Measurements from ENCODE around the gene HIC1. TPM values are rescaled to one million over a fixed set of nuclear protein-coding genes. Genes with fewer than 3 reads are reported as not detected.

Gene HIC1
- total RNA-seq, 1 experiment from 2014 or later: not detected

DNA sequence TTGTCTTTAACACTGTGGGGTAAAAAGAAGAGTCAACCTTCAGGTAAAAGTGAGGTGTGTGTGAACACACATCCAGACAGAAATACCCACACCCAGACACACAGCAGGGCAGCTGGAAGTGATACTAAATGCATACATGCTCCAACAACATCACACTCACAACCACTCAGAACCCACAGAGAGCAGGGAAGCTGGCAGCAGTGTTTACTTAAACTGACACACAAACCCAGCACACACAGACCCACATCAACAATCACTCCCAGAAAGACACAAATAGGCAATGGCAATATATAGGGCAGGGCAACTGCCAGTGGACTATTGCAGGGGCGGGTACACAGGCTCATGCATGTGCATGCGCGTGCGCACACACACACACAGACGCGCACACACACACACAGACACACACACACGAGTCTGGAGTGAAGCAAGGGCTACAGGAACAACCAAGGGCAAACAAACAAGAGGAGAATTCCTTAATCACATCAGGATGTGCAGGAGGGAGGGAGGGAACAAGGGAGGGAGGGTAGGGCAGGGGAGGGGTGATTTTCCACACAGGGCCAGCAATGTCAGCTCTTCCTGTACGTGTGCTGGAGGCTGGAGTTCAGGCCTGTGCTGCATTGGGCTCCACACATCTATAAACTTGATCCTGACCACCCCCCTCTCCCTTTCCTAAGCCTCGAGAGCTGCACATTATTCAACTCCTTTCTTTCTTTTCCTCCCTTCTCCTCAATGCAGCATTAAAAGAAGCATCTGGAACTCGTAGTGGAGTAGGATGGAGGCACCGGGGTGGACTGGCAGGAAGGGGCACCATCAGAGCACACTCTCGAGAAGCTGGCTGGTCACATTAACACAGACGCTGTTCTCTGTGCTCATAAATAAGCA lies 30.1 kb downstream of the HIC1 start:
- no peak for DNase-seq (ENCODE audit: low read depth)
- in situ Hi-C loops (cut with HindIII; ENCODE audit: low pct_unique_long_range_greater_than_20kb, low sequenced_read_pairs): no loop called here

DNA sequence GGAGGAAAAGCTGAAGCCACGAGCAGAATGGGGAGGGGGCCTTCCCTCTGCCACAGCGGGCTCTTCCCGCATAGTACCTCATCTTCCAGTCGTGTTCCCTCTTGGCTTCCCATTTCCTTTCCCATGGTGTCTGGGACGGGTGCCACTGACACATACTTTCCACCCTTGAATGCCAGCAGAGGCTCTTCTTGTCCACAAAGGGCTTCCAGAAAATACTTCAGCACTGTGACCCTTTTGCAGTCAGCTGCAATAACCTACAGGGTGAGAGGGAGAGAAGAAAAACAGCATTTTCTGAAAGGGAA lies 30.7 kb downstream of the HIC1 start:
- in situ Hi-C loops (cut with HindIII; ENCODE audit: low pct_unique_long_range_greater_than_20kb, low sequenced_read_pairs): no loop called here
- DNase-seq (ENCODE audit: low read depth): no peak

DNA sequence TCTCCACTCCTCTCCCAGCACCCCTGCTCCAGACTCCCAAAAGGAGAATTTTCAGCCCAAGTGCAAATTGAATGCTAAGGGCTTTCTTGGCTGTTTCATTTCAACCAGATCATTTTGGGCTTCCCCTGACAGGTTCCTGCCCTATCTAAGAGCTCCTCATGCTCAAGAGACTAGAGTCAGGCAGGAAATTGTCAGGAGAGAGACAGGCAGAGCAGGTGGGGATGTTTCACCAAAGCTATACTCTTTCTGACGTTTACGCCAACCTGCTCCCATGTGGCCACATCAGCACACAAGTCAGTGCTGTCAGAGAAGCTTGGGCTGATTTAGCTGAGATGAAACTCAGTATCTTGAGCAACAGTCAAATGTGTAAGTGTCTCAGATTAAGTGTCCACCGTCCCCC lies 31.4 kb downstream of the HIC1 start:
- in situ Hi-C loops (cut with HindIII; ENCODE audit: low pct_unique_long_range_greater_than_20kb, low sequenced_read_pairs): no loop called here

DNA sequence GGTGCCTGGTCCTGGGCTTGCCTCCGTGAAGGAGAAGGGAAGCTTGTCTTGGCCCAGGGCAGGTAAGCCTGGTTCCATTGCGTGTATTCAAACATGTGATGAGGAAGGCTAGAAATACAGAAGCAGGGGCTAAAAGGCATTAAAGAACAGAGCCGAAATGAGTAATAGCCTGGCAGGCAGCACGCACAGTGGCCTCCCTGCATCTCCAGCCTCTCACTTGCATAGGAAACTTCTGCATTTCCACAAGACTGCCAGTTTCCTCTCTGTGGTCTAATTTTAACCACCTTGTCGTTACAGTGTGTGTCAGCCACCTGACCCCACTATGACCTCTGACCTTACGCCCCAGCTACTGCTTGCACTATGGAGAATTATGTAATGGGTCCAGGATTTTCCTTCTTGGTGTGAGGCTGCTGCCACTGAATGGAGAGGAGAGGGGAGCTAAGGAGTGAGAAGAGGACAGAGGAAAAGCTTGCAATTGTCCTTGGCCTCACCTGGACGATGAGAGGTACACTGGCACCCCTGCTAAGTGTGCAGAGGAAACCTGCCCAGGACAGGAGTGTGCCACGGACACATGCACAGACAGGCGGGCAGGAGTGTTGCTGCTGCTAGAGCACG lies 32.8 kb downstream of the HIC1 start:
- in situ Hi-C loops (cut with HindIII; ENCODE audit: low pct_unique_long_range_greater_than_20kb, low sequenced_read_pairs): no loop called here
- DNase-seq (ENCODE audit: low read depth): no peak

More for the DNA sequence above, 31.4 kb downstream of the HIC1 start:
- DNase-seq (ENCODE audit: low read depth): no peak

DNA sequence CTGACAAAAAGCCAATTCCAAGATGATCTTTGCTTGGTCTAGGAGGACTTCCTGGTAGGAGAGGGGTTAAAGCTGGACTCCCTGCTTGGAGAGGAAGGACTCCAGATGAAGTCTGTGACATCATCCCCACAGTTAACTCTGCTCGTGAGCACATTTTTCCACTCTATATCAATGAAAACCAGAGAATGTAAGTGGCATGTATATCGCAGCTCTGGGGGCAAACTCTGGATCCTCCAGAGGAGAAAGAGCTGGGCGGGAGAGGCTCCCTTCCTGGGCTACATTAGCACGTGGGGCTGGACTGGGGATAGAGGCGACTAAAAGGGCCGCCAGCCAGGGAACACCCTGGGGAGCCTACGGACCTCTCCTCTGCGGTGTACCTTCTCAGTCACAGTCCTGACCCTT lies 34.1 kb downstream of the HIC1 start:
- in situ Hi-C loops (cut with HindIII; ENCODE audit: low pct_unique_long_range_greater_than_20kb, low sequenced_read_pairs): no loop called here

DNA sequence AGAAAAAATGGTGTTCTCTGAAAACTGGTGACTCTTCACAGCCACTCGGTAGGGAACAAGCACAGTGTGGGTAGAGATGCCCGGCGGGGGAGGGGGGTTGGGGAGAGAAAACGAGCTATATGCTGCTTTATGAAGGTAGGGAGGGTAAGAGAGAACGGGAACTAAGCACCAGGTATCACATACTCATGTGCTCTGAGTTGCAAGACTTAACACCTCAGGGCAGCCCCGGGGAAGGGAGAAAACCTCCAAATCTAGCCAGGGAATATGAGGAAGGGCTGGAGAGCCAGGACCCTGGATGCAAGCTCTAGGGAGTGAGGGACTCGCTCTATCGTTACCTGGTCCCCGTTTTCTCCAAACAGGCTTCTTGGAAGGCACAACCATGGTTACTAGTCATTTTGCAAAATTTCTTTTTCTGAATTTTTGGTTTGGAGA lies 35.3 kb downstream of the HIC1 start:
- no peak for DNase-seq (ENCODE audit: low read depth)
- in situ Hi-C loops (cut with HindIII; ENCODE audit: low pct_unique_long_range_greater_than_20kb, low sequenced_read_pairs): no loop called here

More for the DNA sequence above, 34.1 kb downstream of the HIC1 start:
- DNase-seq (ENCODE audit: low read depth): no peak

DNA sequence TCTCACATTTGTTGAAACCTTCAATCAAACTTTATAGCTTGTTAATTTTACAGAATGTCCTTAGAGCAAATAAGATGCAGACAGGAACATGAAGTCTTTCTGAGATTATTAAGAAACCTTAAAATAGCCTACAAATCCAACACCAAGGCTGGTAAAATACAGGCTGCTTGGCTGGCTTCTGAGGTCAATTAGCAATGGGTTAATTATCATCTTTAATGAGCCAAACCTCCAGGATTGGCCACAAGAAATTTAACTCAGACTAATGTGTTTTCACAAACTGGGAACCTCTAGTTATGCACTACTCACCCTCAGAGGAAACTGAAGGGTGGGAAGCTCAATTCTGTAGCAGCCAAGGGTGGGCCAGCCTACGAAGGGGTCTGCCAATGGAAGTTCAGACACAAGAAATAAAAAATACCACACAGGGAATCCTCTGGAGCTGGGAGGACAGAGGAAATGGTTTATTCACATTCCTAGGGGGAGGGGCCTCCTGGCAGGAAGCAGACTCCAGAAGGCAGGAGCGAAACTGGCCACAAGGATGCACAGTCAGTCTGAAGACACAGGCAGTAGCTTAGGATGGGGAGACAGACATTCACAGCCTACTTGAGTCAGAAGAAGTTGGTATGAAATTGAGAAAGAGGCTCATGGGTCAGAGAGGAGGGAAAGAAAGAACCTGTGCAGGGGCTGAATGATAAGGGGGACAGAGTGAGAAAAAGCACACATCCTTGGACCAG lies 36.1 kb downstream of the HIC1 start:
- in situ Hi-C loops (cut with HindIII; ENCODE audit: low pct_unique_long_range_greater_than_20kb, low sequenced_read_pairs): no loop called here
- peak; percentile 21 for DNase-seq (ENCODE audit: low read depth)

DNA sequence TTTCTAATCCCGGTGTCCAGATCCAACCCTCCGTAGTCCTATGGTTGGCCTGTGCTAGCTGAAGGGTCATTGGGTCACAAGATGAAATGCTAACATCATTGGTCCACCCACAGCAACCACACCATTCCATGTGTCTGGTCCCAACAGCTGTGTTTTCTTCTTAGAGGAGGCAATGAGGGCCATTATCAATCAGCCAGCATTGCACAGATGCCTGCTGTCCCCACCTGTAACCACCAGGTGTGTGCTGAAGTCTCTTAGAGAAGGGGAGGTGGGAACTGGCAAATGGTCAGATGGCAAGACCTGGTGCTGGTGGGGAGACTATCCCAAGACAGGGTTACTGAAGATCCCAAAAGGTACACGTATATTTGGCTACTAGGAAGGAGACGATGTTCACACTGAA lies 37.4 kb downstream of the HIC1 start:
- no peak for DNase-seq (ENCODE audit: low read depth)
- in situ Hi-C loops (cut with HindIII; ENCODE audit: low pct_unique_long_range_greater_than_20kb, low sequenced_read_pairs): no loop called here

DNA sequence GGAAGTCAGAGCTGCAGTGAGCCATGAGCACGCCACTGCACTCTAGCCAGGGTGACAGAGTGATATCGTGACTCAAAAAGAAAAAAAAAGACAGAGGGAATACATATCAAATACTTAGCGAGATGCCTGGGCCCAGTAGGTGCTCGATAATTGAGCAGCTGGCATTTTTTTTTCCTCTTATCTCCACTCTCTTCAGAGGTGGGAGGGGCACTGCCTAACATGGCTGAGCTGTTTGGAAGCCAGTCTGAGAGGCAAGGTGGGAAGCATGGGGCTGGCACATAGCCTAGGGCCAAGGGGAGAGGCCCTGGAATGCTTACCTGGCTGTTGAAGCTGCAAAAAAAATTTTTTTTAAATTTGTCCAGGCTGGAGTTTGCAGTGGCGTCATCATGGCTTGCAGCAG lies 38.4 kb downstream of the HIC1 start:
- DNase-seq (ENCODE audit: low read depth): no peak
- in situ Hi-C loops (cut with HindIII; ENCODE audit: low pct_unique_long_range_greater_than_20kb, low sequenced_read_pairs): no loop called here

DNA sequence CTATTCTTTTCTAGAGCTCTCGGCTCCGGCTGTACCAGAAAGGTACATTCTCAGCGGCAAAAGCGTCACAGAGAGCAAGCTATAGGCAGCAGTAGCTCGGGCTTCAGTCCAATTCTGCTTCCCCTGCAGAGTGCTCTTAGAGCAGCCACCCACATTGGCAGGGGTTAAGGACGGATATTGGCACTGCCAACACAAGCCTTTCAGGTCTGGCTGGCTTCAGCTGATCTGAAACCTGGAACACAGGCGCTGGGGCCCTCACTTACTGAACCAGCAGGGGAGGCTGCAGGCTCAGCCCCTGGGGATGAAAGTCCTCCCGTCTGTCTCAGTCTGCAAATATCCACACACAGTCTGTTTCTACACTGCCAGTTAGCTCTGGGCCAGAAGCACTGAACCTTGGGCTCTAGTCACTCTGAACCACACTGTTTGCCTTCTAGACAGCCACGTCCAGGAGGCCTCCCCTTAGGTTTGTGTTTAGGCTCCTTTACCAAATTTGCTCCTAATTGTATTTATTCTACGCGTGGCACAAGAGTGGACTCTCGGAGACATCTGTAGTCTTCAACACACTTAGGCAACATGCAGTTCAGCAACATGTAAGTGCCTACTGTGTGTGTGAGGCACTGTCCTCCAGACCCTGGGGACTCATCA lies 40.1 kb downstream of the HIC1 start:
- no peak for DNase-seq (ENCODE audit: low read depth)
- in situ Hi-C loops (cut with HindIII; ENCODE audit: low pct_unique_long_range_greater_than_20kb, low sequenced_read_pairs): no loop called here

DNA sequence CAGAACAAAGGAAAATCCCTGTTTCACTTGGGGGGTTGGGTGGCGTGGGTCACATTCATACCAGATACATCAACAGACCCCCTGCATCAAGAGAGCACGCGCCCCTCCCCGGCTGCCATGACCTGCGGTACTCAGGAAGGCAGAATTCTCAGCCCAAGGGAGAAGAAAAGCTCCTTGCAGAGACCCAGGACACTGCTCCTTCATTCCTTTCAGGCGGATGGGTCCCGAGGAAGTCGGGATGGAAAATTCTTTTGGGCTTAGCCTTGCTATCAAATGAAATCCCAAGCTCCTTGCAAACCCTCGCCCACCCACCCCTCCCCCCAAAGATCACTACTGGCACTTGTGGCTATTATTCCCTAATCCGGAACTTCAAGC lies 40.6 kb downstream of the HIC1 start:
- no peak for DNase-seq (ENCODE audit: low read depth)
- in situ Hi-C loops (cut with HindIII; ENCODE audit: low pct_unique_long_range_greater_than_20kb, low sequenced_read_pairs): no loop called here

DNA sequence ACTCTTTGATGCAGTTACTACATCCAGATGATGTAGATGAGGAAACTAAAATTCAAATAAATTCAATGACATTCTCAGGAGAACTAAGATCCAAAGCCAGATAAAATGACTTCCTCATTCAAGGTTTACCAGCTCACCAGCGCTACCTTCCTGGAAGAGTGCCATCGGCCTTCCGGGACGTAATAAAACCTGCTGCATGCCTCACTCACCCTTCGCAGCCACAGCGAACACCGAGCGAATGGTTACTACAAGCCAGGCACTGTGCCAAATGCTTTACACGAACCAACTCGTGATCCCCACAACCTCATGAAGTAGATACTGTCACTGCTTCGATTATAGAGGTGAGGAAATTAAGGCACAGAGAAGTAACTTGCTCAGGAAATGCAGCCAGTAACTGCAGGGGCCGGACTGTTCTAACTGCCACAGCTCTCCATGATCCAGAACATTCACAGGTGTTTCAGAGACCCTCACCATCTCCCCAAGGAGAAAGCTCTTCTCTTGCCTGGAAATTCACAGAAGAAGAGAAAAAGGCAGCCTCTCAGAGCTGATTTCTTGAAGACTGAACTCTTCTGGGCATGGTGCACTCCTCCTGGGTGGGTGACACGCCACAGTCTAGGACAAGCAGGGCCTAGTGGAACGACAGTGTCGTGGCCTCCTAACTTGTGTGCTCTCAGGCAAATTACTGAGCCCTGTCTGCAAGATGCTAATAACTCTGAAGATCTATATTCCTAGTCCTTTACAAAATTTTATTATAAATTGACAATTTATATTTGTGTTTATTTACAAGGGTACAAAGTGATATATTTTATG lies 46.8 kb downstream of the HIC1 start:
- in situ Hi-C loops (cut with HindIII; ENCODE audit: low pct_unique_long_range_greater_than_20kb, low sequenced_read_pairs): no loop called here
- peak; percentile 21 for DNase-seq (ENCODE audit: low read depth)

DNA sequence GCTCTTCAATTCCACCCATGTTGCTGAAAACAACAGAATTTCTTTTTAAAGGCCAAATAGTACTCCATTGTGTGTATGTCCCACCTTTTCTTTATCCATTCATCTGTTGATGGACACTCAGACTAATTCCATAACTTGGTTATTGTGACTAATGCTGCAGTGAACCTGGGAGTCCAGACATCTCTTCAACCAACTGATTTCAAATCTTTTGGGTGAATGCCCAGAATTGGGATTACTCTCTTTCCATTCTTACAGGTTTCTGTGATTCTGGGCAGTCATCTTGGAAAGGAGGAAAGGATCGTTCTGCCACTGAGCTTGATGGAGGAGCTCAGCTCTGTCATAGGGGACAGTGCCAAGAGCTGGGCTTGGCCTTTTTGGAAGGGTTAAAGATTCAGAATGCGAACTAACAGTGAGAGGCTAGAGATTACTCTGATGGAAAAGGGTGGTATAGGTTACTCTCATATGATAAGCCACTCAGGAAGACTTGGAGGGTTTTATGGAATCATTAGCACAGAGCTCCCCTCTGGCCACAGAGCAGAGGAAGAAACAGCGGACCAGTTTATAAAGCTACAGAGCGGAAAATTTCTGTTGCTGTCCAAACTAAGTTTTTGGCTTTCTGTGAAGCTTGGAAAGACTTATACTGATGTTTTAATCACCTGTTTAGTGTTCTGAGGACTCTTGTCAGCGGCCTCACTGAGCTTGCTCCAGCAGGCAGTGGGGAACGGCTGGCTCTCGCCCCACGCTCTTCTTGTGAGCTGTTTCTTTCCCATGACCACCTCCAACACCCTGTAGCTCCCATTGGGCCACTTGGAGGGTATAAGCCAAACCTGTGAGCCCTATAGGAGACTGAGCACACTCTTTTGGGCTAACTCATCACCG lies 48.3 kb downstream of the HIC1 start:
- in situ Hi-C loops (cut with HindIII; ENCODE audit: low pct_unique_long_range_greater_than_20kb, low sequenced_read_pairs): no loop called here
- DNase-seq (ENCODE audit: low read depth): no peak

DNA sequence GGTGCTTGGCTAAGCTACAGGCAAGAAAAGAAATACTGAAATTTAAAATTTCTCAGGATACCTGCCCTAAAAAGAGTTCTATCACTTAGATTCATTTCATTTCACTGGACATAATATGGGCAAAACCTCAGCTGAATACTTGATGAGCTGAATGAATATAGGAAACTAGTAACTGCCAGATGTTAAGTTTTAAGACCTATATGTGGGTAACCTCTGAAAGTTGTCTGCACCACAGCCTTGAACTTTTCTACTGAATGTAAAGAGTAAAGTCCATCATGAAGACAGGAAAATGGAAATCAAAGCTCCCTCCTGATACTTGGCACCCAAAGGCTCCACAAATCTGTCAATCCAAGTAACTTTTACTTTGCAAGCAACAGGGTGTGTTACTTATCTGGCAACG lies 50.8 kb downstream of the HIC1 start:
- in situ Hi-C loops (cut with HindIII; ENCODE audit: low pct_unique_long_range_greater_than_20kb, low sequenced_read_pairs): no loop called here
- no peak for DNase-seq (ENCODE audit: low read depth)

DNA sequence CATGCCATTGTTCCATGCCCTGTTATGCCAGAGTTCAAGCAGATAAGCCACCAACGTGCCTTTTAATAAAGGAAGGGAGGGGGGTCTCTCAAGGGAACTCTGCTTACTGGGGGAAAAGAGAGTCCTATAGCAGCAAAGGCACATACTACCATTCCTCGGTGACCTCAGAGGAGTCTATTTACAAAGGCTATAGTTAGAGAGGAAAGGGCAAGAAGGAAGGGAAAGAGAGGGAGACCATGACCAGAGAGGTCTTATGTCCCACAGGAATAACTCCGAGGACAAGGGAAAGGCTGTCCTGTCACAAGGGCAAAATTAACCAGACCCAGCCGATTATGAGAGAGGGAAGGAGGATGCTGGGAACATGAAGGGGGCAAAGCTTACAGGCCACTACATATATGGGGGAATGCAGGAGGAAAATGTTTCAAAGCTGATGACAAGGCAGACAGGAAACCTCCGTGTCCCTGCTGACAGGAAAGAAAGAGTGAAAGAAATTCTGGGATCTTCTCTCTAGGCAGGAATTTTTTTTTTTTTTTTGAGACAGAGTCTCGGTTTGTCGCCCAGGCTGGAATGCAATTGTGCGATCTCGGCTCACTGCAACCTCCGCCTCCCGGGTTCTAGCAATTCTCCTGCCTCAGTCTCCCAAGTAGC lies 51.5 kb downstream of the HIC1 start:
- in situ Hi-C loops (cut with HindIII; ENCODE audit: low pct_unique_long_range_greater_than_20kb, low sequenced_read_pairs): no loop called here
- no peak for DNase-seq (ENCODE audit: low read depth)

DNA sequence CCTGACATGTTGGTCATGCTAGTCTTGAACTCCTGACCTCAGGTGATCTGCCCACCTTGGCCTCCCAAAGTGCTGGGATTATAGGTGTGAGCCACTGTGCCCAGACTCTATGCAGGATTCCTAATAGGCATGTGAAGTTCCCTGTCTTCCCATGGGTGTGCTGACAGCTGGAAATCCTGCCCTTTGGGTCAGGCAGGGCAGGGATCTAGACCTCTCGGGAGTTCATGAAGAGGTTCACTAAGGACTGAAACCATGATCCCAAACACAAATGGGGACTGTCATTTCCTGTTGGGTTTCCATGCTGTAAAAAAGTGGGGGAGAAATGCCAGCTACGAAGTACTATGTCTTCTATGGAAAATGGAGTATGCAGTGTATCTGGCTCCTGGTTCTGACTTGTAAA lies 52.1 kb downstream of the HIC1 start:
- no peak for DNase-seq (ENCODE audit: low read depth)
- in situ Hi-C loops (cut with HindIII; ENCODE audit: low pct_unique_long_range_greater_than_20kb, low sequenced_read_pairs): no loop called here

DNA sequence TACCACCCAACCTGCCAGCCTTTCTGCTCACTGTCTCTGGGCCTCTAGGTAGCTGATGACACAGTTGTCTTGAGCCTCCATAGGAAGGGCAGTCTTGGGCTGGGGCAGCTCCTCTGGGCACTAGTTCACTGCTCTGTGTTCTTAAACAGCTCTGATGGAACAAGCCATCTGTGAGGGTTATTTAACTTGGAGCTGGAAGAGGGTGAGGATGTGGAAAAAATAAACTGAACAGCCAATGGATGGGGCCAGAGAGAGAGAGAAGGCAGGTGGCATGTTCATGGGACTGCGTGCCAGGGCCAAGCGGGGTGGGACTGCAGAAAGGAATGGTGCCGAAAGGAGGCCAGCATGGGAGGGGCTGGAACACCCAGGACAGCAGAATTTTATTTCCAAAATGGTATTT lies 52.6 kb downstream of the HIC1 start:
- in situ Hi-C loops (cut with HindIII; ENCODE audit: low pct_unique_long_range_greater_than_20kb, low sequenced_read_pairs): no loop called here
- DNase-seq (ENCODE audit: low read depth): no peak
